Skeletal muscle tissue (tissue), 4 donors: ENCODE data around the gene IFIT1B. TPM values are rescaled to one million over a fixed set of nuclear protein-coding genes. Genes with fewer than 3 reads are reported as not detected.
A peak's percentile ranks its signal among the peaks of the same experiment; 100 is the strongest.

ENCODE experiments used
- H3K27ac ChIP-seq: one replicate; pipeline ENCODE4 v1.7.0; 2013; ENCODE audit warnings: mild to moderate bottlenecking, low read depth, low read length, inconsistent platforms
- H3K27me3 ChIP-seq, 3 donors: one replicate each; pipeline ENCODE4 v1.7.0; 2013; ENCODE audit warnings: low read length in 3 of 3; ENCODE audit not compliant: control insufficient read depth in 3 of 3, insufficient read depth in 3 of 3
- H3K36me3 ChIP-seq, 3 donors: one replicate each; pipeline ENCODE4 v1.7.0; 2013; ENCODE audit warnings: low read length in 3 of 3; ENCODE audit not compliant: control insufficient read depth in 3 of 3, insufficient read depth in 3 of 3
- H3K4me1 ChIP-seq, 3 donors: one replicate each; pipeline ENCODE4 v1.7.0; 2013; ENCODE audit warnings: low read length in 3 of 3, mild to moderate bottlenecking in 3 of 3; ENCODE audit not compliant: control insufficient read depth in 3 of 3, insufficient read depth in 3 of 3
- H3K4me3 ChIP-seq, 3 donors: one replicate each; pipeline ENCODE4 v1.7.0; 2013; ENCODE audit warnings: low read length in 3 of 3
- H3K9ac ChIP-seq, 3 donors: one replicate each; pipeline ENCODE4 v1.7.0; 2013; ENCODE audit warnings: low read length in 3 of 3, mild to moderate bottlenecking in 3 of 3, moderate library complexity in 2 of 3, low read depth in 1 of 3
- H3K9me3 ChIP-seq, 3 donors: one replicate each; pipeline ENCODE4 v1.7.0; 2013; ENCODE audit warnings: low read length in 3 of 3; ENCODE audit not compliant: control insufficient read depth in 3 of 3
- total RNA-seq: library from RNA; depleted of rRNA; stranded (reverse); fragments of >200 nt; gene quantifications from one replicate; pipeline ENCODE4 v1.2.3, GENCODE V29; 2014
- donor health status: Osteomylitis.

The IFIT1B gene
- total RNA-seq, 1 donor from 2014 or later: 2.1 TPM

DNA sequence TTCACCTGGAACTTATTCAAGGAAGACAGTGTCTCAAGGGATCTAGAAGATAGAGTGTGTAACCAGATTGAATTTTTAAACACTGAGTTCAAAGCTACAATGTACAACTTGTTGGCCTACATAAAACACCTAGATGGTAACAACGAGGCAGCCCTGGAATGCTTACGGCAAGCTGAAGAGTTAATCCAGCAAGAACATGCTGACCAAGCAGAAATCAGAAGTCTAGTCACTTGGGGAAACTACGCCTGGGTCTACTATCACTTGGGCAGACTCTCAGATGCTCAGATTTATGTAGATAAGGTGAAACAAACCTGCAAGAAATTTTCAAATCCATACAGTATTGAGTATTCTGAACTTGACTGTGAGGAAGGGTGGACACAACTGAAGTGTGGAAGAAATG is 39.1 kb upstream of the IFIT1B start:
- Histone ChIP-seq H3K4me1 (peaks cover 3 to 11% (median 7%) of the 10 kb centered on the region in 3 donors), H3K9ac (no peak overlapping the region), H3K36me3 (peaks cover 0 to 9% (median 3%) of the 10 kb centered on the region in 3 donors), H3K27ac (no peak overlapping the region), H3K27me3 (no peaks in the 10 kb centered on the region), H3K4me3 (no peak overlapping the region), H3K9me3 (no peaks in the 10 kb centered on the region)

DNA sequence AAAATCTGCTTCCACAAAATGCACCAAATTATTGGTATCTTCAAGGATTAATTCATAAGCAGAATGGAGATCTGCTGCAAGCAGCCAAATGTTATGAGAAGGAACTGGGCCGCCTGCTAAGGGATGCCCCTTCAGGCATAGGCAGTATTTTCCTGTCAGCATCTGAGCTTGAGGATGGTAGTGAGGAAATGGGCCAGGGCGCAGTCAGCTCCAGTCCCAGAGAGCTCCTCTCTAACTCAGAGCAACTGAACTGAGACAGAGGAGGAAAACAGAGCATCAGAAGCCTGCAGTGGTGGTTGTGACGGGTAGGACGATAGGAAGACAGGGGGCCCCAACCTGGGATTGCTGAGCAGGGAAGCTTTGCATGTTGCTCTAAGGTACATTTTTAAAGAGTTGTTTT is 38.0 kb upstream of the IFIT1B start:
- Histone ChIP-seq H3K27me3 (no peaks in the 10 kb centered on the region), H3K9me3 (no peaks in the 10 kb centered on the region), H3K4me3 (no peak overlapping the region), H3K27ac (no peak overlapping the region), H3K4me1 (peaks cover 0 to 6% (median 3%) of the 10 kb centered on the region in 3 donors), H3K9ac (no peak overlapping the region), H3K36me3 (peaks cover 0 to 9% (median 3%) of the 10 kb centered on the region in 3 donors)

DNA sequence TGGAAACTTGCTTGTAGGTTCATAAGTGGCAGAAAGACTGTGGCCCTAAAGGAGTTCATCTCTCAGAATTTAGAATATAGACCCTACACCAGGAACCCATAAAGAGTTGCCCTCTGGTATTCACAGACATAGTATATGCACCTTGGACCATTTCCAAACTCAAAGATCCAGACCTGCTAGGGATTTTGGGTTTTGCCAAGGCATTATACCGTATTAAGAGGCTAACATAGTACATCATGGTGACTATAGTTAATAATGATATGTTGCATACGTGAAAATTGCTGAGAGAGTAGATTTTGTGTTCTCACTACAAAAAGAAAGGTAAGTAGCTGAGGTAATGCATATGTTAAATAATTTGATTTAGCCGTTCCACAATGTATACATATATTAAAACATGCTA is 36.2 kb upstream of the IFIT1B start:
- Histone ChIP-seq H3K9me3 (no peaks in the 10 kb centered on the region), H3K4me3 (no peak overlapping the region), H3K9ac (no peak overlapping the region), H3K27me3 (no peaks in the 10 kb centered on the region), H3K27ac (no peak overlapping the region), H3K36me3 (peaks cover 0 to 9% (median 3%) of the 10 kb centered on the region in 3 donors), H3K4me1 (peaks cover 4 to 6% (median 5%) of the 10 kb centered on the region in 3 donors)

DNA sequence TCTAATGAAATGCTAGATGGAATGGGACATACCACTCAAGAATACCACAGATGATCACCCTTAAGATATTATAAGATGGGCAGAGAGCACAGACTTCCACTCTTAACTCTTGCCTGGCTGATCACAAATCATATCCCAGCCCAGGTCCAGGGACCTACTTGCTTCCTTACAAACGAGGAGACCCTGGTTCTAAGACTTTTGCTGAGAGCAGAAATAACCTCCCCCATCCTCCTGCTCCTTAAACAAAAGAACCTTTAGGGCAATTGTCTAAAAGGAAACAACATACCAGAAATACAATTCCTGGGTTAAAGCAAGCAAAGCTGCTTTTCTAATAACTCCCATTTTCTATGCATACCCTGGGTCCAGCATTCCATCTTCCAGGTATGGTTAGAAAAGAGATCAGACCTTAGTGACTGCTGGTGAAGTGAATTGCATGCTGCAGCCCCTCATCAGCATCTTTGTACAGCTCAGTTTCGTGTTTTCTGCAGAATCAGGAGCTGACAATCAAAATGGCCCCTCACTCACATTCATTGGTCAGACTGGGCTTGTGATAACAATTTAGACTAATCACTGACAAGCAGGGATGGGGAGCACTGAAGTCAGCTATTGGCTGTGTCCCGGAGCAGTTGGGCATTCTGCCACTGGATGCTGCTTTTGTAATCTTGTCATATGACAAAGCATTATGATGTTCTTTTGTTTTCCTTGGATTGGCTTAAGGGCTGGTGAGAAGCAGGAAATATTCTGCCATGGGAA is 35.5 kb upstream of the IFIT1B start:
- Histone ChIP-seq H3K27ac (no peak overlapping the region), H3K36me3 (peaks cover 0 to 9% (median 3%) of the 10 kb centered on the region in 3 donors), H3K4me1 (peaks cover 6 to 10% (median 10%) of the 10 kb centered on the region in 3 donors), H3K9ac (no peak overlapping the region), H3K27me3 (no peaks in the 10 kb centered on the region), H3K4me3 (no peak overlapping the region), H3K9me3 (no peaks in the 10 kb centered on the region)

DNA sequence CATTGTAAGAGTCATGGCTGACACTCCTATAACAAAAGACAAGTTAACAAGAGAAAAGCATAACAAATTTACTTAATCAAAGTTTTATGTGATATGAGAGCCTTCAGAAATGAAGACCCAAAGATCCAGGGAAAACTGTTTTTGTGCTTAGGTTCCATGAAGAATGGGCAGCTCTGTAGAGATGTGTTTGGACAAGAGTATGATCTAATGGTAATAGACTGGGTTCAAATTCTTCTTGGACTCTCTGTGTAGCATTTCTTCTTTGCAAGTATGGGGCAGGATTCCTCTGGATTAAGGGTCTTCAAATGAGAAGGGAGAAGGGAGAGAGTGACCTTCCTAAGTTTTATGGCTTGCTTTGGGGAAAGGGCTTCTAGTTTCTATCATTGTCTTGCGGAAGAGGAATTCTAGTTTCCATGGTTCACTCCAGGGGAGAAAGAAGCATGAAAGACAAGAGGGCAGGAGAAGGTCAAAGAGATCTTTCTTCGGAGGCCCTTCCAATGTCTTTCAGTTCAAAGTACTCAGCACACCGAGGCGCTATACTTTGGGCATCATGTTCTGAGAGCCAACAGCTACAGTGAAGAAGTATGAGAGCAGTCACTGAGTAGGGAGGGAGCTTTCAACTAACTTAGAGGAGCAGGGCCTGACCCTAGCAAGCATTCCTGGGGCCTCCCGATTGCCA is 34.6 kb upstream of the IFIT1B start:
- Histone ChIP-seq H3K9ac (no peak overlapping the region), H3K36me3 (peaks cover 0 to 5% (median 3%) of the 10 kb centered on the region in 3 donors), H3K4me3 (no peak overlapping the region), H3K27me3 (no peaks in the 10 kb centered on the region), H3K9me3 (no peaks in the 10 kb centered on the region), H3K27ac (no peak overlapping the region), H3K4me1 (peaks cover 10 to 15% (median 13%) of the 10 kb centered on the region in 3 donors)

DNA sequence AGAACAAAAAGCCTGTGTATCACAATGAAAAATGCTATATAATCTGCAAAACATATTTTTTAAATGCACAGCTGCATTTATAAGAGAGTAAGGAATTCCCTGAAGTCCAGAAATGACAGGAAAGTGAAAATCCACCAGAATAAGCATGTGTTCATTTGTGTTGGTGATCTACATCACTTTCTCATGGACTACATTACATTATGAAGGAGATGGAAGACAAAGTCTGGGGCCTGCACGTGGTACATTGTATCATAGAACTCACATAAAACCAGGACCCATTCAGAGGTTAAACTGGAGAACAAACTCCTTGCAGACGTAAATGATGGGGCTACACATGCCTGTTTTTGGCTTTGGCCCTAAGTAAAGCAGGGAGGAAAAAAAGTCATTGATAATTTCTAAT is 33.7 kb upstream of the IFIT1B start:
- peaks cover 10 to 15% (median 12%) of the 10 kb centered on the region in 3 donors for H3K4me1 ChIP-seq

DNA sequence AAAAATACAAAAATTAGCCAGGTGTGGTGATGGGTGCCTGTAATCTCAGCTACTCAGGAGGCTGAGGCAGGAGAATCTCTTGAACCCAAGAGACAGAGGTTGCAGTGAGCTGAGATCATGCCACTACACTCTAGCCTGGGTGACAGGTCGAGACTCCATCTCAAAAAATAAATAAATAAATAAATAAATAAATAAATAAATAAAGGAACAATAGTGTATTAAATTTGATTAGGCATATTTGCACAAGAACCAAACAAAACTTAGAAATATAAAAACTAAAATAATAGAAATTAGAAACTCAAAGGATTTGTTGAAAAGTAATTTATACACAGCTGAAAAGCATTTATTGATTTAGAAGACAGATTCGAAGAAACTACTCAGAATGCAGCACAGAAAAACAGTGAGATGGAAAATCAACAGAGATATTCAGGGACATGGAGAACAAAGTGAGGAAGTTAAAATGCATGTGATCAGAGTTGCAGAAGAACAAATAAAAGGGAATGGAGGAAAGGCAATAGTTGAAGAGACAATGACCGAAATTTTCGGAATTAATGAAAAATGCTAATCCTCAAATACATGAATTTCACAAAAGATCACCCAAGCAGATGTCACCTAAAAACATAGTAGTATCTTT is 32.4 kb upstream of the IFIT1B start:
- no peaks in the 10 kb centered on the region for H3K27me3 ChIP-seq
- no peak overlapping the region for H3K27ac ChIP-seq
- H3K4me3 ChIP-seq: no peak overlapping the region
- H3K36me3 ChIP-seq: peaks cover 0 to 3% (median 0%) of the 10 kb centered on the region in 3 donors
- no peaks in the 10 kb centered on the region for H3K9me3 ChIP-seq
- H3K4me1 ChIP-seq: peaks cover 12 to 15% (median 14%) of the 10 kb centered on the region in 3 donors
- H3K9ac ChIP-seq: no peak overlapping the region

More for the DNA sequence above, 33.7 kb upstream of the IFIT1B start:
- H3K9me3 ChIP-seq: no peaks in the 10 kb centered on the region
- no peaks in the 10 kb centered on the region for H3K27me3 ChIP-seq
- H3K27ac ChIP-seq: no peak overlapping the region
- H3K4me3 ChIP-seq: no peak overlapping the region
- H3K9ac ChIP-seq: no peak overlapping the region
- peaks cover 0 to 3% (median 0%) of the 10 kb centered on the region in 3 donors for H3K36me3 ChIP-seq

DNA sequence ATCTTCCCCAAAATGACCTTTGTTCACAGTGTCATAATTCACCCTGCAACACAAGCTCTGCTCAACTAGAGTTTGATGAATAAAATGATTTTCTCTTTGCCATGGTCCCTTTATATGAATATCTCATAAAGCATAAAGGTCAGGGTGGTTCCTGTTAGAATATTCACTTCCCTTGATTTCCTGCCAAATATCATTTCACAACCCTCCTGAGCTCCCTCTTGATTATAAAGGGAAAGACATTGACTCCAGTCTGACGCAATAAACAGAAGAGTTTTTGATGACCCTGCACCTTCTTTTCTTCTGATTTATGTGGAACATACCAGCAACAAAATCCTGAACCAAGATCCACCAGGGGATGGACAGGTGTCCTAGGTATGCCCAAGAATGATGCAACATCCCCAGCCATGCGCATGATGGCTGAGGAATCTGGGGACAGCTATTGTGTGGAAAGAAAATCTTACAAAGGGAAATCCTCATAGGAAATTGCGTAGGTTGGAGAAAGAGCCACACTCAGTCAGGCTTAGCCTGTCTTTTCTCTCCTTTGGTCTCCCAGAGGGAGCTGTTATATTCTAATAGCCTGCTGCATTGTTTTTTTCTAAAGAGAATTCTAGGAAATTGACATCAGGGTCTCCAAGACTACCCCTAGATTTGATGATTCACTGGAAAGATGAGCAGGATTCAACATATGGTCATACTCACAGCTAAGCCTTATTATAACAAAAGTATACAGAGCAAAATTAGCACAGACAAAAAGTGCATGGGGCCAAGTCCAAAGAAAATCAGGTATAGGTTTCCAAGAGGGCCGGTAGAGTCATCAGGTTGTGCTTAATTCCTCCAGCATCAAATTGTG is 31.2 kb upstream of the IFIT1B start:
- Histone ChIP-seq H3K27me3 (no peaks in the 10 kb centered on the region), H3K4me3 (no peak overlapping the region), H3K4me1 (peaks cover 18 to 22% (median 21%) of the 10 kb centered on the region in 3 donors), H3K36me3 (no peaks in the 10 kb centered on the region), H3K9ac (no peak overlapping the region), H3K9me3 (no peaks in the 10 kb centered on the region), H3K27ac (peak overlapping the region; percentile 57)

DNA sequence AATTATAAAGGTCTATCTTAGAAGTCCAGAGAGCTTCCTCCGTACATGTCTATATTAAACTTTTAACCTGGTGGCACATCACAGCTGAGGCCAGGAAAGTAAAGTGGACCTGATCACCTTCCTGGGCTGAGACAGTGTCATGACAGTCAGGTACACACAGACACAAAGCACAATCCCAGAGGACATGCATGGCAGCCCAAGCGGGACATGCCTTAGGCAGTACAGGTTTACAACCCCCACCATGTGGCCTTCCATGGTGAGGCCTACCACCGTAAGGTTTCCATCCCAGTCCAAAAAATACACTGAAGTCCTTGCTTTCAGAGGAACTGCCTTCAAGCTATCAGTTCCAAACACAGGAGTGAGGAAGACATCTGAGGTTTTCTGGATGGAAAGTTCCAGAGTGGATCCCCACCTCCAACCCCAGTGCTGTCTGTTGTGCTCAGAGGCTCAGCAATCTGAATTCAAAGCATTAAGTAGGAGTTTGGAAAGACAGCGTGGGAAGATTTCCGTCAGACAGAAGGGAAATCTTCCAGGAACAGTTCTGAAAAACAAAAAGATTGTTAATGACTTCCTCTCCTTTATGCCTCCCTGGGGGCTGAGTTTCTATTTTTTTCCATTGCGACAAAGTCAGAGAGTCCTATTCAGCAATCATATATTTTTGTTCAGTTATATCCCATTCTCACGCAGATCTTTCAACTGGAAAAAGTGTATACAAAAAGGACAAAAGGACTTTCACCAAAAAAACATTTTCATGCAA is 30.0 kb upstream of the IFIT1B start:
- H3K4me3 ChIP-seq: no peak overlapping the region
- peaks cover 25 to 32% (median 25%) of the 10 kb centered on the region in 3 donors for H3K4me1 ChIP-seq
- H3K9ac ChIP-seq: peak overlapping the region in 1 of 3 donors; percentile 11
- H3K36me3 ChIP-seq: no peaks in the 10 kb centered on the region
- no peaks in the 10 kb centered on the region for H3K9me3 ChIP-seq
- peak overlapping the region; percentile 57 for H3K27ac ChIP-seq
- H3K27me3 ChIP-seq: no peaks in the 10 kb centered on the region
